Tibial artery (tissue), 4 donors: Measurements from ENCODE around the gene PRDM1.

ENCODE experiments used
- DNase-seq, 2 donors: peaks; one replicate each; pipeline ENCODE4 v3.0.0-alpha.2; 2019
- H3K27ac ChIP-seq, 2 donors: fragments of 200-600 bp; sonication (generic) in 1 of 2; 1 replicate in 1 of 2; 2 replicates in 1 of 2; pipeline ENCODE4 v1.5.1; 2018 to 2019; ENCODE audit warnings: mild to moderate bottlenecking in 1 of 2
- H3K27me3 ChIP-seq, 2 donors: fragments of 200-600 bp; sonication (generic) in 1 of 2; one replicate each; pipeline versions ENCODE4 v1.5.1 to v1.6.0; 2016 to 2019
- H3K36me3 ChIP-seq, 3 donors: fragments of 200-600 bp; sonication (generic) in 2 of 3; one replicate each; pipeline ENCODE4 v1.5.1; 2016 to 2019; ENCODE audit warnings: mild to moderate bottlenecking in 2 of 3
- H3K4me1 ChIP-seq, 4 donors: fragments of 200-600 bp; sonication (generic) in 2 of 4; 1 replicate in 3 of 4; 2 replicates in 1 of 4; pipeline ENCODE4 v1.5.1; 2016 to 2019
- H3K4me3 ChIP-seq, 2 donors: fragments of 200-600 bp; sonication (generic) in 1 of 2; 1 replicate in 1 of 2; 2 replicates in 1 of 2; pipeline ENCODE4 v1.5.1; 2018 to 2019; ENCODE audit warnings: mild to moderate bottlenecking in 2 of 2
- H3K9me3 ChIP-seq, 3 donors: fragments of 200-600 bp; sonication (generic) in 1 of 3; one replicate each; pipeline ENCODE4 v1.5.1; 2016 to 2019
- intact Hi-C: fragments of 100-400 bp; cut with DNase I; formaldehyde crosslinking; loops from one replicate; pipeline ENCODE4 v1.15.0; 2023; ENCODE audit warnings: low total_unique reads
- TF ChIP-seq, protein P1 (sequence below), 2 experiments: fragments of 200-600 bp in 1 of 2; fragments of 450-650 bp in 1 of 2; IDR thresholded peaks; one replicate each; pipeline ENCODE4 v1.5.1; 2017 to 2019; ENCODE audit warnings: antibody characterized with exemption in 2 of 2, mild to moderate bottlenecking in 1 of 2, moderate library complexity in 1 of 2

Gene PRDM1

DNA sequence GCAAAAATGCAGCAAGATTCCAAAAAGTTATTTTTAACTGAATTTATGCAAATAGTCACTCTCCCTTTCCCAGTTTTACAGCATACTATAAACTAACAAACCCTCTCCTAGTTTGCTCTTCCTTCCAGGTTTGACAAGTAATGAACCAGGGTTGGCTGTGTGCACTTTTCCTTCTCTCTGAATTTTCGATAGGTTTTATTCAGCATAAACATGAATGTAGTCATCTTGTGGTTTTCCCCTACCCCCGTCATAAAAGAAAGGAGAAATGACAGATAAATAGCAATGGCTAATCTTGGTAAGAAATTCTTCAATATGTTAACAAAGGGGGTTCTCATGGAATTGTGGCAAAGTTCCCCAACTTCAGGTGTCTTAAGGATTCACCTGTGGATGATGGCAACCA, 26.3 kb downstream of the PRDM1 start:
- no peak for DNase-seq
- Histone ChIP-seq H3K27me3 (peaks cover 0 to 7% of the 10 kb centered on the region in 2 donors), H3K36me3 (no peaks in the 10 kb centered on the region), H3K4me1 (no peaks in the 10 kb centered on the region), H3K9me3 (no peaks in the 10 kb centered on the region), H3K27ac (no peak overlapping the region), H3K4me3 (no peak overlapping the region)
- TF ChIP-seq, protein P1, sequence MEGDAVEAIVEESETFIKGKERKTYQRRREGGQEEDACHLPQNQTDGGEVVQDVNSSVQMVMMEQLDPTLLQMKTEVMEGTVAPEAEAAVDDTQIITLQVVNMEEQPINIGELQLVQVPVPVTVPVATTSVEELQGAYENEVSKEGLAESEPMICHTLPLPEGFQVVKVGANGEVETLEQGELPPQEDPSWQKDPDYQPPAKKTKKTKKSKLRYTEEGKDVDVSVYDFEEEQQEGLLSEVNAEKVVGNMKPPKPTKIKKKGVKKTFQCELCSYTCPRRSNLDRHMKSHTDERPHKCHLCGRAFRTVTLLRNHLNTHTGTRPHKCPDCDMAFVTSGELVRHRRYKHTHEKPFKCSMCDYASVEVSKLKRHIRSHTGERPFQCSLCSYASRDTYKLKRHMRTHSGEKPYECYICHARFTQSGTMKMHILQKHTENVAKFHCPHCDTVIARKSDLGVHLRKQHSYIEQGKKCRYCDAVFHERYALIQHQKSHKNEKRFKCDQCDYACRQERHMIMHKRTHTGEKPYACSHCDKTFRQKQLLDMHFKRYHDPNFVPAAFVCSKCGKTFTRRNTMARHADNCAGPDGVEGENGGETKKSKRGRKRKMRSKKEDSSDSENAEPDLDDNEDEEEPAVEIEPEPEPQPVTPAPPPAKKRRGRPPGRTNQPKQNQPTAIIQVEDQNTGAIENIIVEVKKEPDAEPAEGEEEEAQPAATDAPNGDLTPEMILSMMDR (IDR thresholded peaks at IDR 0.05): no peak
- intact Hi-C loops: no loop called here

DNA sequence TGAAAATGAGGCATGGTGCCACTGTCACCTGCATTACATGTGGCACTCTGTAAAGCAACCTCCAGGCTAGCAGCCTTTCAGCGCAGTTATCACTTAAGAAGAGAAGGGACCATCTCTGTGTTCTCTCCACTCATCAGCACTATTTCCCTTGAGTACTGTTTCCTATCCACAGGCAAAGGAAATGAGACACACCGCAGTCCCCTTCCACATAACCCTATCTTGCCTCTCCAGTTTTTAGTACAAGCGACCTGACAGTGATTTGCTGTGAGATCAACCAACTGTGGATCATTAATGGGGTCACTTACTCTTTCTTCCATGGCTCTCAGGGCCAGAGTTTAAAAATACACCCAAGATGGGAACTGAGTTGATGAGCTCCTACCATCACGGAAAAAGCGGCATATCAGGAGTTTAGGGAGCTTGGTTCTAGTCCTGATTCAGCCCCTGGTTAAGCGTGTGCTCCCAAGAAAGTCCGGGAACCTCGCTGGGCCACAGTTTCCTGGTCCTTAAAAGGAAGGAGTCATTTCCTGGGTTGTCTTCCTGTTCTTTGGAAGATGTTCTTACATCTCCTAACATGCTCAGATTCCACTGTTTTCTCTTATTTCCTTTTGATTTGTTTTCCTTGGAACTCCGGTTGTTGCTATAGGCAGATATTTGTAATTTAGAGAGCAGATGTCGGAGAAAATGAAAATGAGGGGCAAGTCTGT, 27.3 kb downstream of the PRDM1 start:
- intact Hi-C loops: no loop called here
- TF ChIP-seq, protein P1 (IDR thresholded peaks at IDR 0.05): no peak
- Histone ChIP-seq H3K36me3 (no peaks in the 10 kb centered on the region), H3K4me1 (no peaks in the 10 kb centered on the region), H3K27ac (no peak overlapping the region), H3K9me3 (no peaks in the 10 kb centered on the region), H3K4me3 (no peak overlapping the region), H3K27me3 (peaks cover 0 to 7% of the 10 kb centered on the region in 2 donors)
- DNase-seq: no peak

DNA sequence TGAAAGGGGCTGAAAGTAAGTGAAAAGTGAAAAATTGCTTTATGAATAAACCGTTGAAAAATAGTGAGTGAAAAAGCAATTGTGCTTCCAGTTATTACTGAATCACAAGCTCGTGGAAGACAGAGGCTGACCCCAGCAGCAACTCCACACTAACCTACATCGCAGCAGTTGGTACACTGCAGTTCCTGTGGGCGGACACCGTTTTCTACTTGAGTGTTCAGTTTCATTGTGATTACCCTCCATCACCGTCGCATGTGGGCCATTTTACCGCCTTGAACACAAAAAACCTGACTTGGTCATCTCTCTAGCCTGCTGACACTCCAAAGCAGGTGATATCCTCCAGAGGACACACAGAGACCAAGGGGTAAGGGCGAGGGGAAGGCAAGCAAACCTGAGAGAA, 28.4 kb downstream of the PRDM1 start:
- peaks cover 0 to 7% of the 10 kb centered on the region in 2 donors for H3K27me3 ChIP-seq
- H3K36me3 ChIP-seq: no peaks in the 10 kb centered on the region
- no peak overlapping the region for H3K4me3 ChIP-seq
- intact Hi-C loops: no loop called here
- no peak for DNase-seq
- no peaks in the 10 kb centered on the region for H3K4me1 ChIP-seq
- TF ChIP-seq, protein P1 (IDR thresholded peaks at IDR 0.05): no peak
- H3K9me3 ChIP-seq: no peaks in the 10 kb centered on the region
- H3K27ac ChIP-seq: no peak overlapping the region

DNA sequence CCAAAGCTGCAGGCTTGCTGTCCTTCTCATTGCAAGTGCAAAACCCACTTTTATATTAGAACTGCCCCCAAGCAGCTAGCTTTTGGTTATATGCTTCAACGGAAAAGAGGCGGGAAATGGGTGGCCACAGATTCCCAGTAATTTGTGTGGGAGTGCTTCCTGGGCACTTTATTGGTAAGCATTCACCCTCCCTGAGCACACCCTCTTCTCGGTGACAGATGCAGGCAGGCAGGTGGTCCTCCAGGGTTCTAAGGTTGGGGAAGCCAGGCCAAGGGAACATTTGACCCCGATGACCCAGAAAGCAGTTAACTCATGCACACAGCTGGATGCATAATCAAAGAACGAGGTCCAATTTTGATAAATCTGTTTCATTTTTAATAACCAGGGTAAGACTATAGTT, 29.1 kb downstream of the PRDM1 start:
- H3K4me1 ChIP-seq: no peaks in the 10 kb centered on the region
- no peak for DNase-seq
- peaks cover 0 to 7% of the 10 kb centered on the region in 2 donors for H3K27me3 ChIP-seq
- intact Hi-C loops: no loop called here
- no peak overlapping the region for H3K27ac ChIP-seq
- TF ChIP-seq, protein P1 (IDR thresholded peaks at IDR 0.05): no peak
- H3K9me3 ChIP-seq: no peaks in the 10 kb centered on the region
- no peaks in the 10 kb centered on the region for H3K36me3 ChIP-seq
- H3K4me3 ChIP-seq: no peak overlapping the region

DNA sequence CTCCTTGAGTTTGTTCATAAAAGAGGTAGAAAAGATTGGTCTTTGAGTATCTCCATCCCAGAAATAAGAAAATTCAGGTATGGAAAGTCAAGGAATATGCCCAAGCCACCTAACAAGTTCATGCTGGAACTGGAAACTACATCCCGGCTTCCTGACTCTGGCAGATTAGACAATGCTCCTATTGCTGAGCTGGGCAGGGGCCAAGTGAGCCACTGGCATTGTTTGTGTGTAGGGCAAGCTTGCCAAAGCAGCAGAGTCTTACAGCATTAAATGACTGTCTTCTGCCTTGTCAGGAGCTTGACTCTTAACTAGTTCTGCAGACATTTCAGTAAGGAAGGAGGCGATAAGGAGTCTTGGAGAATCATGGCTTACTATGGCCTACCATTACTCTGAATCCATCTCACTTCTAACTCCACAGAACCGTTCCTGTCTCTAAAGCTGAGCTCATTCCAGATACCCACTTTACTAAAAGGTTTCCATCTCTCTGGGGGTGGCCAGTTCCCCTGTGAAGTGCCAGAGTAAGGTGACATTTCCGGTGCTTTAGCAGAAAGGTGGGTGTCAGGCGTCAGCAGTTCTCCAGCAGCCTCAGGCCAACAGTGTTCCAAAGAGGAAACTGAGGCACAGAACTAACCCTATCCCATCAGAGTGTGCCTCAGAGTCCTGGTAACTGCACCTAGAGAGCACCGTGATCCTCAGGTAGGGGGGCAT, 30.1 kb downstream of the PRDM1 start:
- TF ChIP-seq, protein P1 (IDR thresholded peaks at IDR 0.05): no peak
- no peak for DNase-seq

More for the DNA sequence above, 30.1 kb downstream of the PRDM1 start:
- intact Hi-C loops: no loop called here
- peaks cover 0 to 7% of the 10 kb centered on the region in 2 donors for H3K27me3 ChIP-seq
- H3K27ac ChIP-seq: no peak overlapping the region
- no peak overlapping the region for H3K4me3 ChIP-seq
- H3K36me3 ChIP-seq: no peaks in the 10 kb centered on the region
- no peaks in the 10 kb centered on the region for H3K9me3 ChIP-seq
- H3K4me1 ChIP-seq: no peaks in the 10 kb centered on the region
